Amniotic epithelial cell (primary cell): Measurements from ENCODE around the gene TBC1D16.

Experiments used
- DNase-seq: peaks from one replicate; pipeline ENCODE4 v3.0.0-alpha.2; 2010; ENCODE audit warnings: low read depth

Gene TBC1D16

GRCh38 chr17:80025140-80025539 is 10.5 kb downstream of the TBC1D16 start:
- DNase-seq = peak; percentile 39

- DNase-seq = peak; percentile 24
Measured at GRCh38 chr17:80024206-80024972, 11.3 kb downstream of the TBC1D16 start.

- DNase-seq = peak; percentile 5
Measured at GRCh38 chr17:80023481-80024205, 12.0 kb downstream of the TBC1D16 start.

GRCh38 chr17:80021600-80021999 is 14.1 kb downstream of the TBC1D16 start:
- peak; percentile 6 for DNase-seq

DNA sequence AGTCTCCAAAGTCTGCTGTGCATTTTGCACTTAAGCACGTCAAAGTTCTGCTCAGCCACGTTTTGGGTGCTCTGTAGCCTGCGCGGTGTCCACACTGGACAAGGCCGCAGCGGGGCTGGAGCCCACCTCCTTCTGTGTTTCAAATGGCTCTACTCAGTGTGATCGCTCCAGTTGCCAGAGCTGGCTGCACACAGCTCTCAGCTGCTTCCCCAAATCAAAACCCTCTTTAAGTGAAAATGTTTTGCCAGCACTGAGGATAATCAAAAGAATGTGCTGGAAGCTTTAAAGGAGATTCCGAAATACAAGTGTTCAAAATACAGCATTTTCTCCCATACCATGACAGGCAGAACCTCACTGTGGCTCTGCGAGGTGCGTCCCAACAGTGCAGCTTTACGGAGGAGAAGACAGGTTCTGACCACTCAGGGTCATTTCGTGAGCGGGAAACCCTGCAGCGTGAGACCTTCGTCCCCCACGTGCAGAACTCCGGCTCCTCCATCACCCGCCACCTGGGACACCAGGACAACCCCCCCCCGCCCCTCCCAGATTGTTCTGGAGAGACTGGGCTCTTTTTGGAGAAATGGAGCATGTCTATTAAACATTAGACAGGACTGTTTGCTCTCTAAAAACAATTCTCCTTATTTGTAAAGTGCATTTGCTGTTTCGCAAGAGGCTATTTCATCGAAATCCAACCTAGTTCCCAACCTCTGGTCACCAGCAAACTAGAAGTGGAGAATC is 16.6 kb downstream of the TBC1D16 start:
- no peak for DNase-seq

GRCh38 chr17:80017226-80018010 is 18.3 kb downstream of the TBC1D16 start:
- DNase-seq = no peak

DNA sequence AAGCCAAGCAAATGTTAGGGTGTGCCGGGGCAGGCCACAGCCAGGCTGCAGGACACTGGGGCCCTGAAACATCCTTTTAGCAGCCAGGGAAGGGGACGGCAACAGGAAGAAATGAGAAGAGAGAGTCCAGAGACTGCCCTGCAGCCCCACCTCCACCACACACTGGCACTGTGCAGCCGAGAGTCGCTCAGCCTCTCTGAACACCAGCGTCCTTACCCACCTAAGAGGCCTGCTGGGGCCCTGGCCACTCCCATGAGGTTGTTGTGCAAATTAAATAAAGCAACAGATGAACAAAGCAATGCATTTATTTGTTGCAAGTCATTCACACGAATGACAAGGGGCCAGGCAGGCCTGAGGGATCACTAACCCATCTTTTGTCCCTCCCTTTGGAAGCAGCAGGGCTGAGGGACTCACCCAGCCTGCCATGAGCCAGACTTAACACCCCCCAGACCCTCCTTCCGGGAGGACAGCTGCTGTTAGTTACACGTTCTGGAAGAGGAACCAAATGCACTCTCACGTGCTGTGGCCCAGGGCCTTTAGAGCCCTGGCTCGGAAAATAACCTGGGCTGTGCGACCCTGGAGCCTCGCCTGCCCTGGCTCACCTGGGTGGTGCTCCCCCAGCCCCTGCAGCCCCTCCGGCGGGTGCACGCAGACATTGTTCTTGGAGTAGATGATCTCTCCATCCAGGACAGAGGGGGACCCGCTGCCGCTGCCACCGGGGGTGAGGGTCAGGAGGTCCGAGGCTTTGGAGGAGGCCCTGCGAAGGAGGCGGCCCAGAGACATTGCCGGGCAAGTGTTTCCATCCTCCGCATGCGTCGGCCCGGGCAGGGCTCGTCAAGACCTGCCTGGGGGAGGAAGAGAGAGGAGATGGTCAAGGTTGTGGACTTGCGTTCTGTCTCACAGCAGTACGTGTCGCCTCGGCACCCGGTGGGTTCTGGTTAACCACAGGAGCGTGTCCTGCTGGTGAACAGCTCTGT is 22.6 kb downstream of the TBC1D16 start:
- DNase-seq = no peak

GRCh38 chr17:80011989-80012555 is 23.6 kb downstream of the TBC1D16 start:
- no peak for DNase-seq

- DNase-seq = no peak
Measured at GRCh38 chr17:80010283-80010858, 25.3 kb downstream of the TBC1D16 start.

GRCh38 chr17:80009391-80010282 is 26.0 kb downstream of the TBC1D16 start:
- DNase-seq = no peak

GRCh38 chr17:80008848-80009247 is 26.8 kb downstream of the TBC1D16 start:
- DNase-seq = no peak

- peak; percentile 33 for DNase-seq
Measured at GRCh38 chr17:80008383-80008840, 27.3 kb downstream of the TBC1D16 start.

DNA sequence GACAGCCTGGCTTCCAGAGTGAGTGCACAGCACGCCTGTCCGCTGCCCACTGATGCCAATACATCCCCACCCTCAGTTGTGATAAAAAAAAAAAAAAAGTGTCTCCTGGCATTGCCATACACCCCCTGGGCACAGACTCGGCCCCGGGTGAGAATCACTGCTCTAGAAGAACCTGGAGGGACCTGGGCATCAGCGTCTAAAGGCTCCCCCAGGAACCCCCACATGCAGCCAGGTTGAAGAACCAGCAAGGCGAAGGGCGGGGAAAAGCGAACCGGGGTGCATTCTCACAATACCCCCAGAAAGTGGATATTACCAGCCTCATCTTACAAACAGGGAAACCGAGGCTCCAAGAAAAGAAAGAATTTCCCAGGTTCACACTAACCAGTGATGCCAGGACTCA is 27.7 kb downstream of the TBC1D16 start:
- DNase-seq = no peak

GRCh38 chr17:80006811-80007752 is 28.6 kb downstream of the TBC1D16 start:
- DNase-seq = no peak

DNA sequence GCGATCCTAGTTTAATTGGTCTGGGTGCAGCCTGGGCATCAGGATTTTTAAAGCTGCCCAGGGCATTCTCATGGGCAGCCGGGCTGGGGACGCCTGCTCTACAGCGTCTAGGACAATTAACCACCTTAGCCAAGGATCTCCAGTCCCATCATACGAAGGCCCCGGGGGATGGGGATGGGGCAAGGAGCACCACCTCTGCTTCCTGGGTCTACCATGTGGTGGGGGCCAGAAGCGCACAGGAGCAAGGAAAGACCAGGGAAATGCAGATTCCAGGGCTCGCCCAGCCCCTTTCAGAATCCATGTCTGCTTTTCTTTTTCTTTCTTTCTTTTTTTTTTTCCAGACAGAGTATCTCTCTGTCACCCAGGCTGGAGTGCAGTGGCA is 29.3 kb downstream of the TBC1D16 start:
- no peak for DNase-seq

DNA sequence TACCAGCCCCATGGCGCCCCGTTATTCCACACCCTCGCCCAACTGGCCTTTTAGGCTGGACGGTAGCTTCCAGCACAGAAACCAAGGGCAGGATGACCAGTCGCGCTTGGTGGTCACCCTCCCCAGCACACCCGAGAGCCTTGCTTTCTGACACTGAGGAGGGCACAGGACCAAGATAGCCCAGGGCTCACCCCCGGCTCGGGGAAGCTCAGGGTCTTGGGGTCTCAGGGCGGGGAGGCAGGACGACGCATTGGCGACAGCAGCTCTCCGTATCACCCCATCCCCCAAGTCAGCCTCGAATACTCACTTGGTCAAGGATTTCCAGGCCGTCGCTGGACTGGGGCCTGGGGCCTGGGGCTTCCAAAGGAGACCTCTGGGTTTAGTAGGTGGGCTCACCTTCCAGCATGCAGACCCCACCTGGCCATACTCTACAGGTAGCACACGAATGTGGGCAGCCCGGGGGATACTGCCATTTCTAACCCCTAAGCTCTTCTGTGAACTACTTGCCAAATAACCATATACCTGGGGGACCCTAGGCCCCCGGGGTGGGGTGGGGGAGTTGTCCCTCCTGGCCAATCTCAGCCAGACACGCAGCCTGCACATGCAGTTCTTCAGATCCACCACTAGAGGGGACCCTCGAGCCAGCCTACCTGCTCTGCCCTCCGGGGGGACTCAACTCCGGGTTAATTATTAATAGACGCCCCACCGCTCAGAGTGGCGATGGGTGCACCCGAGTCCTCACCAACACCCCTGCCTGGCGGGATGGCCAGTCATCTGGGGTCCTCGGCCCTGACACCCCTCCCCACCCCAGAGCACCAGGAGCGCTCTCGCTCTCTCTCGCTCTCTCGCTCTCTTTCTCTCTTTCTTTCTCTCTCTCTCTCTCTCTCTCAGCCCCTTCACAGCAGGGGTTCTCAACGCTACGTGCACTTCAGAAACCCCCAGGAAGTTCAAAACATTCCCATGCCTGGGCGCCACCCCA is 30.0 kb downstream of the TBC1D16 start:
- DNase-seq = no peak

DNA sequence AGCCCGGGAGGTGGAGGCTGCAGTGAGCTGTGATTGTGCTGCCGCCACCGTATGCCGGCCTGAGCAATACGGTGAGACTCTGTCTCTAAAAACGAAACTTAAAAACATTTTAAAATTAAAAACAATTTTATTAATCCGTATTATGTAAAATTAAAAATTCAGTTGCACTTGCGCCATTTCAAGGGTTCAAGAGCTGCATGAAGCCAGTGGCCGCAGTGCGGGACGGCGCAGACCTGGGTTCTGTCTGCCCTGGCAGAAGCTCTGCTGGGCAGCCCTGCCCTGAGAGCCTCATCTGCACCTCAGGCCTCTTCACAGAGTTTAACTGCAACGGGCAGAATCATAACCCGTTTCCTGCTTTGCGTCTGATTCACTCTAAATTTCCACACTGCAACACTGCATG is 31.7 kb downstream of the TBC1D16 start:
- no peak for DNase-seq
